Suppressor macrophage (primary cell): ENCODE results near the gene ATG4B.
"Not testable (repeated sequence)": the region's sequence is repeated elsewhere in the genome, so short reads cannot be mapped to it uniquely, and the experiment has no call there.

ENCODE experiments used
- DNase-seq, 4 experiments: peaks; one replicate each; pipeline ENCODE4 v3.0.0-alpha.2; 2020 to 2022
- total RNA-seq, 17 experiments: gene quantifications; one replicate each; lab custom pipeline; 2026; ENCODE audit warnings: mixed read lengths in 6 of 17, inconsistent platforms in 3 of 17; lab: John Stamatoyannopoulos, UW

Gene ATG4B
- 20.7 to 75.5 (median 44.9) reads per million in 17 experiments for total RNA-seq

DNA sequence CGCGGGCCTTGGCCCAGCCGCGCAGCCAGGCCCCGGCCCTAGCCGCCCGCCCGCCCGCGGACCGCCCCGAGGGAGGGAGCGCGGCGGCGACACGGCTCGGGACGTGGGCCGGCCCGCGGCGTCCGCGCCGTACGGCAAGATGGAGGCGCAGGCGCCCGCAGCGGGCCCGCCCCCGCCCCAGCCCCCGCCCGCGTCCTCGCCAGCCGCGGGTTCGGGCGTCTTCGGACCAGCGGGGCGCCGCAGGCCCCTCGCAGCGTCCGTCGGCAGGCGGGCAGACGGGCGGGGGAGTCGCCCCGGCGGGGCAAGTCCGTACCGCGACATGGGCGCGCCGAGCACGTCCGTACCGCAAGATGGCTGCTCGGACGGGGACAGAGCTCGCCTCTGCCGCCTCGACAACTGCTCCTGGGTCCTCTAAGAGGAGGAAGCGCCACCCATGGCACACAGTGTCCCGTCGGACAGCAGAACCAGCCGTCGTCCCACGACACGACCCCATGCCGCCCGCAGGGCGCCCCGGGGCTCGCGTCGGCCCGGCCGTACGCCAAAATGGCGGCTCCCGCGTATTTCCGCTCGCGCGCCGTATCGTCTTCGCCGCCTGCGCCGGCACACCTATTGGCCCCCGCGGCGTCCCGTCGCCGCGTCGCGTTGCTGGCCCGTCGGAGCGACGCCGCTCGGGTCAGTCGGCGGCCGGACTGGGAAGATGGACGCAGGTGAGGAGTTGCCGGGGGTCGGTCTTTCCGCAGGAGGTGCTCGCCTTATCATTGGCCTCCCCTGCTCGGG is at the start of gene ATG4B, which contains the start of gene THAP4:
Gene ATG4B (plus strand): TSS at position 676 of the 777 bp plus-strand sequence. CDS start 22 bp downstream, at position 698.
Gene THAP4 (minus strand): TSS at position 141 of the 777 bp plus-strand sequence. CDS start 141 bp downstream, outside the sequence.
- peak; percentile 93 to 97 (median 95) for DNase-seq

DNA sequence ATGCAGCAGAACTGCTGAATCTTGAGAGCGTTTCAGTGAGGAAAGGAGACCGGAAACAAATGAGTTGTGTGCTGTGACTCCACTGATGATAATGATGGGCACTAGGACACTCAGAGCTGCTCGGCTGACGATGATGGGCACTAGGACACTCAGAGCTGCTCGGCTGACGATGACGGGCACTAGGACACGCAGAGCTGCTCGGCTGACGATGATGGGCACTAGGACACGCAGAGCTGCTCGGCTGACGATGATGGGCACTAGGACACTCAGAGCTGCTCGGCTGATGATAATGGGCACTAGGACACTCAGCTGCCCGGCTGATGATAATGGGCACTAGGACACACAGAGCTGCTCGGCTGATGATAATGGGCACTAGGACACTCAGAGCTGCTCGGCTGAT is 47.6 kb upstream of the ATG4B start:
- DNase-seq: not testable (repeated sequence)

DNA sequence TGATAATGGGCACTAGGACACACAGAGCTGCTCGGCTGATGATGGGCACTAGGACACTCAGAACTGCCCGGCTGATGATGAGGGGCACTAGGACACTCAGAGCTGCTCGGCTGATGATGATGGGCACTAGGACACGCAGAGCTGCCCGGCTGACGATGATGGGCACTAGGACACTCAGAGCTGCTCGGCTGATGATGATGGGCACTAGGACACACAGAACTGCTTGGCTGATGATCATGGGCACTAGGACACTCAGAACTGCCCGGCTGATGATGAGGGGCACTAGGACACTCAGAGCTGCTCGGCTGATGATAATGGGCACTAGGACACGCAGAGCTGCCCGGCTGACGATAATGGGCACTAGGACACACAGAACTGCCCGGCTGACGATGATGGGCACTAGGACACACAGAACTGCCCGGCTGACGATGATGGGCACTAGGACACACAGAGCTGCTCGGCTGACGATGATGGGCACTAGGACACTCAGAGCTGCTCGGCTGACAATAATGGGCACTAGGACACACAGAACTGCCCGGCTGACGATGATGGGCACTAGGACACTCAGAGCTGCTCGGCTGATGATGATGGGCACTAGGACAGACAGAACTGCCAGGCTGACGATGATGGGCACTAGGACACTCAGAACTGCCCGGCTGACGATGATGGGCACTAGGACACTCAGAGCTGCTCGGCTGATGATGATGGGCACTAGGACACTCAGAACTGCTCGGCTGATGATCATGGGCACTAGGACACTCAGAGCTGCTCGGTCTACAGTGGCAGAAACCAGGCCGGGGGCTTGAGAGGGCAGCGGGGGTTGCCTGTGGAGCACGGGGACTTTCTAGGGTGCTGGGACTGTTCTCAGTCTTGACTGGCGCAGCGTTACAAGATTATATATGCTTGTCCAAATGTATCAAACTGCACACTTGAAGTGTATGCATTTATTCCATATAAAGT is 46.7 kb upstream of the ATG4B start:
- DNase-seq: not testable (repeated sequence)

DNA sequence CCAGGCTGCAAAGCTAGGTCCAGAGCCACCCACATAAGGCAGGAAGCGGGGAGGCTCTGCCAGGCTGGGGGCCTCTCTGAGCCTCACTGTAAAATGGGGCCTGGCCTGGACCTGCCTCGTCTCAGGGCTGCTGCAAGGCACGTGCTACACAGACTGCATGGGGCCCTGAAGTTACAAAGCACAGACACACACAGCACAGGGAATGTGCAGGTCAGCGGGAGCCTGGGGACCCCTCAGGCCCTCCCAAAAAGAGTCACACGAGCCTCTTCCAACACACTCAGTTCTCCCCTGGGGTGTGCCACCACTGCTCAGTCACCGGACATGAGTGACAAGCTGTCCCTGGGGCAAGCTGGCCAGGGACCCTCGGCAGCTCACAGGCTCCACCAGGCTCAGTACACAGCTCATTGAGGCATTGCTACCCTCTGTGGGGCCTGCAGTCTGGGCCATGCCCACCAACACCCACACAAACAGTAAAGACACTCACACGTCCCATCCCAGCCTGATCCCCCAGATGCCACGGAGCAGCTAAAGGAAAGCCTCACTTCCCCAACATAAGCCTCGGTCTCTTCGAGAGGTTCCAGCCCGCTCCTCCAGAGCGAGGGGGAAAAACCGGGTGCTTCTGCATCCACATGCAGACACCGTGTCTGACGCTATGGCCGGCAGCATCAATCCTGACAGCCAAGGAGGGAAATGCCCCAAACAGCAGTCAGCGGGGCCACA is 45.2 kb upstream of the ATG4B start:
- DNase-seq: no peak

DNA sequence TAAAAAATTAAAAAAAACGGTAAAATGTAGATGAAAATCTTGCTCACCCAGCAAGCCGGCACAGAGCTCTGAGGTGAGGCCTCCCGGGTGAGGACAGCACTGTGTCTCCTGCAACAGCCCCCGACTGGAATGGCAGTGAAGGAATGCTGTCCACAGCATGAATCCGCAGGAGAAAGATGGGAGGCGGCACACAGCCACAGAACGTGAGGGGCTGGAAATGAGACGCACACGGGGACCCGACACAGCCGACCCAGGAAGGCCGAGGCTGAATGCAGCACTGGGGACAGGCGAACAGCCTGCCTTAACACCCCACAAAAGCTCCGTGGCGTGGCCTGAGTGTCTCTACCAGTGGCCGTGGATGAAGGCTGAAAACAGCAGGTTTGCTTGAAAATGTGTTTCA is 44.2 kb upstream of the ATG4B start:
- DNase-seq: no peak

DNA sequence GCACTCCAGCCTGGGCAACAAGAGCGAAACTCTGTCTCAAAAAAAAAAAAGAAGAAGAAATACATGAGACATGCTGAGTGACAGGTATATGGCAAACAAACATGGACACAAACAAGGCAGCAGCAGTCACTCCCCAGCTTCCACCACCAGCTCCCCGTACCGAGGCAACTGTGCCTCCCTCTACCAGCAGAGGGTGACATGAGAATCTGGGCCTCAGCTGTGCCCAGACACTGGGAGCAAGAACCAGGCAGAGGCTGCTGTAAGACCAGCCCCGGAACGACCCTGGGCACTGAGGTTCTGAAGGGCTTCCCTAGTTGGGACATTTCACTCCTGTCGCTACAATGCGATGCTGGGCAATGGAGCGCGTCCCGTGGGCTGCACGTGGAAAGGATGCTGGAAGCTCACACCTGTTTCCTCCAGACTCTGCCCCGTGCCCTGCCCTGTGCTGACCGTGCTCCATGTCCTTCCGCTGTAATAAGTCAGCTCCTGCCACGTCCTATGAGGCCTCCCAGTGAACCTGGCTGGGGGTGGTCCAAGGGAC is 41.8 kb upstream of the ATG4B start:
- DNase-seq: peak in 1 of 4 experiments; percentile 22

DNA sequence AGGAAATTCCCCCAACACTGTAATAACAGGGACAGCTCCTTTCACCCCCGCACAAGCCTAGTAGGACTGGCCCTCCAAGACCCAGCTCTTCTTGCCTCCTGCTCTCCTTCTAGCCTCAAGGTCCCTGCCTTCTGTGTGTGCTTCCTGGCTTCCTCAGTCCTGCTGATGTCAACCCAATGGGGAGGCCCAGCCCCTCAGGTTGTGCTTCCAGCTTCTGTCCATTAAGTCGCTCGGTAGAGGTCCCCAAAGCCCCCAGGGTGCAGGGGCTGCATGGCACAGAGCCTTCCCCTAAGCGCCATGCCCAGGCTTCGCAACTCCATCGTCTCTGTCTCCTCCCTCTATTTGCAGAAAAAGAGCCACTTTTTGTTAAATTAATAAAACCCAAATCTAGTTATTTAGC is 39.9 kb upstream of the ATG4B start:
- no peak for DNase-seq

DNA sequence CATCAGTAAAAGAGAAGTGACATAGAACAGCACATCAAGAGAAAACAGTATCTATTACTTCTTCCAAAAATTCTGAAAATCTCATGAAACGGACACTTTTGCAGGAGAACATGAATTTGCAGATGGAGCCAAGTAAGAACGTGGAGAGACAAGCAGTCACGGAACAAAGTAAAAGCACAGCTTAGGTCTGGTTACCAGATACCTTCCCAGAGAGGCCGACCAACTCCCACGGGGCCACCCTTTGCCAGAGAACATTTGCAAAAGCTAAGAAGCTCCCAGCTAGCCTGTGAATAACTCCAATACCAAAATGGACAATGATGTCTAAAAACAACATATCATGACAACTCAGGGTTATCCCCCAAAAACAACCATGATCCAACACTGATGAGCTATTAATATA is 39.4 kb upstream of the ATG4B start:
- DNase-seq: no peak

DNA sequence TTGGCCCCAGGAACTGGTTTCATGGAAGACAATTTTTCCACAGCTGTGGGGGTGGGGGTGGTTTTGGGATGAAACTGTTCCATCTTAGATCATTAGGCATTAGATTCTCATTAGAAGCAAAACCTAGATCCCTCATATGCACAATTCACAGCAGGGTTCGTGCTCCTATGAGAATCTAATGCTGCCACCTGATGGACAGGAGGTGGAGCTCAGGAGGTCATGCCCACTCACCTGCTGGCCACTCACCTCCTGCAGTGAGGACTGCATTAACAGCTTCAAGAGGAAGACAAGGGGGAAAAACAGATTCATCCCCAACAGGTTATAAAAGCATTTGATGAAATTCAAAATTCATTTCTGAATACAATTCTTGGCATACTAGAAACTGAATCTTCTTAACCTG is 39.0 kb upstream of the ATG4B start:
- DNase-seq: no peak

DNA sequence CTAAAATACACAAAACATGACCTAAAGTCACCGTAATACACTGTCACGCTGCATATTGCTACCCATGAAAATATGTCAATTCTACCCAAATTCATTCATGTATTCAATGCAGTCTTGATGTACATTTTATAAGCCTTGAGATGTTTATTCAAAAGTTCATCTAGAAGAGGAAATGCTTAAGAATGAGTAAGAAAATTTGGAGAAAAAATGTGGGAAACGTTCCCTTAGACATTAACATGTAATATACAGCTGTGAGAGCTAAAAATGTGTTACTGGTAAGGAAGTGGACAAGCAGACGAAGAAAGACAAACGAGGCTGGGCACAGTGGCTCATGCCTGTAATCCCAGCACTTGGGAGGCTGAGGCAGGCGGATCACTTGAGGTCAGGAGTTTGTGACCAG is 37.9 kb upstream of the ATG4B start:
- no peak for DNase-seq

DNA sequence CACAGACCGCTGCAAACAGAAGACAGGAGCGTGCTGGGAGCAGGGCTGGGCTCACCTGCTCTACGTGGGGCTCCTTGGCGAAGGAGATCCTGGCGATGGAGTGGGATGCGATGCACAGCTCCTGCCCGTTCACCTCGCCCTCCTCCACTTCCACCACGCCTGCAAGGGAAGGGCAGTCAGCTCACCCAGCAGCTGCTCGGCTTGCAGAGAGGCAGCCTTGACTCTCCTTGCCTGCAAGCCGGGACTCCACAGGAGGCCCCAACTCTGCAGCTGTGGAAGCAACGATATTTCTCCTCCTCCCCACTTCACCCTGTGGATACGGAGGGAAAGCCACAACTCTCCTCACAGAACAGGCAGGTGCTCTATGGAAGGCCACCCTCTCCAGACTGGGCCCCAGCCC is 35.7 kb upstream of the ATG4B start:
- no peak for DNase-seq

DNA sequence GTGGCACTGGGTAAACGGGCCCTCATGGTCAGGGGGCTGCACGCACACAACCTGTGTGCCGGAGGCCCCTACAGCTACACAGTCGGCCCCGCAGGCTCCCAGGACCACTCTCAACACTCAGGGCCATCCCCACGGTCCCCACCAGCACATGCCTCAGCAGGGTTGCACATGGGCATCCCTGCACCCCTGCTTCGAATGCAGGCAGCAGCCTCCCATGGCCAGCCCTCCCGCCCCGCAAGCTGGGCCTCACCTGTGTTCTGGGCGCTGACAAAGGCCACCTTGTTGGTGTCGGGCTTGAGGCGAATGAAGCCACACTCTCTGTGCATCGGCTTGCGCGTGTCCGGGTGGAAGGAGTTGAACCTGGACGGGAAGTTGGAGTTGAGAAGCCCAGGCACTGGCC is 34.8 kb upstream of the ATG4B start:
- DNase-seq: no peak

DNA sequence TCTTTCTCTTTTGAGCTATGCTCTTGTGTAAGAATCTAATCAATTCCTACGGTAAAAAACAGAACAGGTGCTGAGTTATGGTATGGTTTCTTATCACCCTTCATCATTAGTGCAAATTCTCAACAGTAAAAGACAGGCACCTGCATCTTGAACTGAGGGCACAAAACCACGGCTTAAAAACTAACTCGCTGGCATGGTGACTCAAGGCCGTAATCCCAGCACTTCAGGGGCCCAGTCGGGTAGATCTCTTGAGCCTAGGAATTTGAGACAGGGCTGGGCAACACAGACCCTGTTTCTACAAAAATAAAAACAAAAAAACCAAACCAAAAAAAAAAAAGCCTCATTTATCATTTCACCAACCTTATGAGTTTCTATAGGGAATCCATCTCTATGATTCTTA is 33.8 kb upstream of the ATG4B start:
- no peak for DNase-seq

DNA sequence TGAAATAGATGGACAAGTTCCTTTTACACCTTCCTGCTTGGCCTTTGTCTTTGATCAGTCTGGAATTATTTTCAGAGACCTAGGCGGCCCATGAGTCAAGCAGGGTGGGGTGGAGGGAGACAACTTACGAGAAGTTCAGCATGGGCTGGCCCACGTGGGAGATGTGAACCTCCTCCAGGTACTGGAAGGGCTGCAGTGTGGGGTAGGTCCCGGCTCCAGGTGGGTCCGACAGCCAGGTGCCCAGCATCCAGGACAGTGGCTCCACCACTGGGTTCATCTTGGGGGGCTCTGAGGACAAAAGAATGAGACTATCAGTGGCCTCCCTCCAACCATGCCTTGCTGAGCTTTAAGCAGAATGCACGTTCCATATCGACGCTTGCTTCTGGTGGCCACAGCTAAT is 31.3 kb upstream of the ATG4B start:
- no peak for DNase-seq

DNA sequence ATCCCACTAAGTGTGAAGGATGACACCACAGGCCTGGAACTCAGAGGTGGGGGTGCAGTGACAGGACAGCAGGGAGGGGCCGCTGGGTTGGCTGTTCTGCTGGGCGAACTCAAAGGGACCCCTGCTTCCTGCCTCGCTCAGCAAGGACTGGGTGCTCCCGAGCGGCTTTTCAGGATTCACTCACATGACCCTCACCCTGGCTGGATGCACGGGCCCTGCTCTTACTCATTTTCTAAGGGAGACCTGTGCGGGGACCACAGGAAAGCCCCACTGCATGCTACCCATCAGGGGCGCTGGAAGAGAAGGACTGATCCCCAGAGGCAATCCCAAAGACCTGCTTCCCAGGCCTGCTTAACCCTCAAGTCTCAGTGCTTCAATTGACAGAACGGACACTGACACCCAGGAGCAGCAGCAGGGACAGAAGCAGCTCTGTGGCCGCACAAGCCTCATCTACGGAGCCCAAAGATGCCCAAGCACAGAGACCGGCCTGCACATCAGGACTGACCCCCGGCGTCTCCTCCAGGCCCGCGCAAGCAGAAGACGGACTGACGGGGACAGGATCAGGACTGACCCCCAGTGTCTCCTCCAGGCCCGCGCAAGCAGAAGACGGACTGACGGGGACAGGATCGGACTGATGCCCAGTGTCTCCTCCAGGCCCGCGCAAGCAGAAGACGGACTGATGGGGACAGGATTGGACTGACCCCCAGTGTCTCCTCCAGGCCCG is 30.2 kb upstream of the ATG4B start:
- no peak for DNase-seq

DNA sequence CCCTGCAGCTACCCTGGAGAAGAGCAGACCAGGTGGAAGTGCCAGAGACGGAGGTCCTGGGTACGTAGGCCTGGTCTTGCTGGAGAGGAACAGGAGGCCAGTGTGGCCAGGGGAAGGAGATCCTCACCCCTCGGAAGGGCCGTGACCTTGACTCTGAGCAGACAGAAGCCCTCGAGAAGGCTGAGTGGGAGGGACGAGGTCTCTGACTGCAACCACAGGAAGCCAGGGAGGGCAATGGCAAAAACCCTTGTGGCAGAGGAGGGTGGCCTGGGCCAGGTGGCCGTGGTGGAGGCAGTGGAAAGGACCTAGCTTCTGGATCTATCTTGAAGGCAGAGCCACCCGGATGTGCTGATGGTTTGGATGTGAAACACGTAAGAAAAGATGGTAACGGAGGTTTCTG is 28.6 kb upstream of the ATG4B start:
- peak in 3 of 4 experiments; percentile 32 to 47 (median 35) for DNase-seq

DNA sequence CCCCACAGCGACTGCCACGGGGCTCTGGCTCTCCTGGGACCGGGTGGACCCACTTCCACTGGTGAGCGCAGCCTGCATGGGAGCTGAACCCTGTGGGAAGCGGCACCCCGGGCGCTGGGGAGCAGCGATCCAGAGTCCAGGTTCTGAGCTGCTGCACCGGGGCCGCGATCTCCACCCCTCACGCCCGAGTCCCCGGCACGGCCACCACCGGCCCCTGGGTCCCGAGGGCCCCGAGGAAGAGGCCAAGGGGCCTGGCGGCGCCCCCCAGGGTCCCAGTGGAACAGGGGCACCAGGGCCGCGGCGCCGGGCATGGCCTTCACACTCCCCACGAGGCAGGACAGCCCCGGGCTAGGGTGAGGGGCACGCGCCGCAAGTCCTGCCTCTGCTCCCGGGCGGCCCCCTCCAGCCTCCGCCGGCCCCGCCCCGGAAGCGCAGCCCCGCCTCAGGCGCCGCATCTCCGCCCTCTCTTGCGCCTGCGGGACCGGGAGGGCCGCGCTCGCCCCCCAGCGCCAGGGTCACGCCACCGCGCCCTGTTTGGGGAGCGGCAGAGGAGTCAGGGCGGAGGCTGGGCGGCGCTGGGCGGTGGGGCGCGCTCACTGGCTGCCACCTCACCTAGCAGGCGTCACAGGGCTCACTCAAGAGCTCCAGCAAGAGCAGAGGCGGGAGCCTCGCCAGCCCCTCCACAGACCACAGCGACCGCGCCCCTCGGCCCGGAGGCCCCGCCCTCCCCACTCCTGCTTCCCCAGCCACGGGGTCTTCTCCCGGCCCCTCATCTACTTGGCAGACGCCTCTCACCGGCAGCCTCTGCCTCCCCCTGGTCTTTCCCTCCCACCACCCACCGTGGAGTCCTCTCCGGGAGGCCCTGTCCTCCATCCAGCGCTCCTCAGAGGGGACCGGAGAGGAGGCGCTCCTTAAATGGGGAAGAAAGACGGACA is 27.4 kb upstream of the ATG4B start:
- DNase-seq: peak; percentile 80 to 93 (median 85)

DNA sequence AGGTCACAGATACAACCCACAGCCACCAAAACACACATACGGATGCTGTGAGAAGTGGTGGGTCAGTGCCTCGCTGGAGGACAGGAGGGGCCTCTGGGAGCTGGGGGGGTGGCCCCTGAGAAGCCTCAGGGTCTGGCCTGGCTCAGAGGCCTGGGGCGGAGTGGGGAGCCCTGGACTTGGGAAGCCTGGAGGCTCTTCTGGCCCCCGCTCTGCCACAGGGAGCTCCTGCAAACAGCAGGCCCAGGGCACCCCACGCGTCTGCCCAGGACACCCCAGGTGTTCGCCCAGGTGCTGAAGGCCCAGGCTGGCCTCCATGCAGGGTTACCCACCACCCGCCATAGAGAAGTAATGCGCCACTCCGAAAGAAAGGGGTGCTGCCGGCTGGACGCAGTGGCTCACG is 26.4 kb upstream of the ATG4B start:
- no peak for DNase-seq

DNA sequence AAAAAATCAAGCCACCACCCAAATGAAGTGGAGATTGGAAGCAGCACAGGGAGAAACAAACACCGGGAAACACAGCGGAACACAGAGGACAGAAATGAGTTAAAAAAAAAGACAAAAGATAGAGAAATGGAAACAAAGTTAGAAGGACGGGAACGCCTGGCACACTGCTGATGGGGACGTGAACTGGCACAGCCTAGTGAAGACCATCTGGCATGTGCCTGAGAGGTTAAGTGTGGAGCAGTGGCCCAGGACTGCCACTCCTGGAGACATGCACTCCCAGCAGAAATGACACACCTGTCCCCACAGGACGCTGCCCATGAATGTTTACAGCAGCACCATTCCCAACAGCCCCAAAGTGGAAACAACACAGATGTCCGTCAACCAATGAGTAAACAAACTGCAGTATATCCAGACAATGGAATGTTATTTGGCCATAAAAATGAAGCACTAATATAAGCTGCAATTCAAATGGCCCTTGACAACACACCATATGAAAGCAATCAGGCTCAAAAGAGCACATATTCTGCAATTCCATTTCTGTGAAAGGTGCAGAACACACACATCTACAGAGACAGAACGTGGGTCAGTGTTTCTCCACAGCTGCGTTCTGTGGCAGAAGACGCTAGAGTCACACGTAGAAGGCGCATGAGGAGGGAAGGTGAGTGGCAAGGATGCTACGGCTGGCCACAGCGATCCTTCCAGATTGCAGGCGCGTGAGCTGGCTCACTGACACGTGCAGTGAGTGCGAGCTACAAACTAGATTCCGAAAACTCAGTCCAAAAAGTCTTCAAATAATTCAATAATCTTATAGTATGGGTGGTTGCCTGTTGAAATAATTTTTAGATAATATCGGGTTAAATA is 25.1 kb upstream of the ATG4B start:
- DNase-seq: no peak
